ENCODE data around the gene CRK.

- TF ChIP-seq CTCF (IDR thresholded peaks at IDR 0.05; ENCODE audit: low read length): no peak
- no peak for TF ChIP-seq EZH2 (optimal IDR thresholded peaks at IDR 0.05; ENCODE audit: low read depth, low read length)
Measured at GRCh38 chr17:1494736-1495253, 38.8 kb upstream of the CRK start.

All from MM.1S (cell line).